COLO668 (cell line): ENCODE data around the gene SWAP70.
A peak's percentile ranks its signal among the peaks of the same experiment; 100 is the strongest.

Source experiments
- DNase-seq: peaks from one replicate; lab custom pipeline; 2025; ENCODE audit not compliant: unreplicated experiment; lab: John Stamatoyannopoulos, UW

SWAP70 gene

DNA sequence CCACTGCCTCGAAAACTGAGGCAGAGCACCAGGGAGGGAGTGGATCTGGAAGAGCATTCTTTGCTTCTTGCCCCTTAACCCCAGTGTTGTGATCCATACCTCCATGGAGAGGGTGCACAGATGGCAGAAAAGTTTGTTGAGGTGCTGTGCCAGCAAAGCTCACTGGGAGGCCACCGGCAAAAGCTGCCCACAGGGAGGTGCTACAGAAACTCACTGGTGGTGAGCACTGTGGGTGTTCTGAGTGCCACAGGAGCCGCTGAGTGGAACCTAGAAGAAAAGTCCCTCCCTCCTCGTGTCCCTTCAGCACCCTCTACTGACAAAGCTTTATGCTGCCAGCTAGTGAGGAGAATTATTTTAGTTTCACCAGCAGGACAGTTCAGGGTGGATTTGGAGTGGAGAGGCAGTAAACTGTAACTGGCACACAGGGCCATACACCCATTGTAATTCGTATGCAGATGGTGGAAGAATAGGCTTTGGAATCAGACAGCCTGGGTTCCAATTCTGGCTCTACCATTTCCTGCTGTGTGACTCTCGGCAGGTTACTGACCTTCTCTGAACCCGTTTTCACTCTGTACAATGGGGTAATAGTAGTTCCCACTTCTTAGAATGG, 84.6 kb downstream of the SWAP70 start:
- DNase-seq: peak; percentile 33

DNA sequence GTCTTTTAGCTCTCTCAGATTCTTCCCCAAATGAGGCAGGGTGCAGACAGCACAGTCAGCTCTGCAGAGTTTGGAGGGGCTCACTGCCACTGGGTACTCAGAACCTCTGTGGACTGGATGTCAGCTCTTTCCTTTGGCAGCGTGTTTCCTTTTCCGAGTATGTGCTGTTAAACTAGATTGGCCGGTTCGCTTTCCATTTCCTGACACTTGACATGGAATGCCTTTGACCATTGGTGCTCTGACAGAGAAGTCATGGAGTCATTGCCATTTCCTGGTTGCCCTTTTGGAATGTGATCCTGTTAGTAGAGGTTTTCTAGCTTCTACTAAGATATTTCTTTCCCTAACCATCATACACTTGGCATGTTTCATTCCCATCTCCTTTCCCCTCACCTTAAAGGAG, 86.7 kb downstream of the SWAP70 start:
- no peak for DNase-seq

DNA sequence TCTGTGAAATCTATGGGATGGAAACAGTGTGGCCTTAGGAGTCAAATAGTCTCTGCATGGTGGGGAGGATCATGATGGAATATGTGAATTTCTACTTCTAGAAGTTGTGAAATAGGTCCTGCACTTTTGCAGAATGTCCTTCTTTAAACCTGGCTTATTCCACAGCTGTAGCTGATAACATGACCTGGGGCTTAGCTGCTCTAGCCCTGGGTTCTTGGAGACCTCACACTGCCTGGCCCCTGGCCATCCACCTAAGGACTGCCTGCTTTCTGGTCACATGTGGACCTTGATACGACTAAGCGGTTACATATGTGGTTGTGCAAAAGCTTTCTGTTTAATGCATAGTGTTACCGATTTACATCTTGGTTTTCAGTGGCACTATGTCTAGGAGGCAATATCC, 88.2 kb downstream of the SWAP70 start:
- no peak for DNase-seq

DNA sequence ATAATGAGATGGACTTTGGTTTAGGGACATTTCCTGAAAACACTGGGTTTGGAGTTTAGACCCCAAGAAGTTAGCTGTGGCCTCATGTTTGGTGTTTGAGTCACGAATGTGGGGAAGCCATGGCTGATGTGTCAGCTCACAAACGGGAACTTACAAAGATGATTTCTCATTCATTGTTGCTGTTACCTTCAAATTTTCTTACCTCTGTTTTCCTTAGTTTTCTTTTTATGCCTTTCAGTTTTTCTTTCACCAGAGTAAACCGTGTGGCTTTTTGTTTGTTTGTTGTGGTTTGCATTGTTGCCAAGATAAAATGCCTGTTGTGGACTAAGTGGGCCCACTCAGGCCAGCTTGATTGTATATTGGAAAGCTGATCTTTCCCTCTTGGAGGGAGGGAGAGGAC, 89.1 kb downstream of the SWAP70 start:
- no peak for DNase-seq

DNA sequence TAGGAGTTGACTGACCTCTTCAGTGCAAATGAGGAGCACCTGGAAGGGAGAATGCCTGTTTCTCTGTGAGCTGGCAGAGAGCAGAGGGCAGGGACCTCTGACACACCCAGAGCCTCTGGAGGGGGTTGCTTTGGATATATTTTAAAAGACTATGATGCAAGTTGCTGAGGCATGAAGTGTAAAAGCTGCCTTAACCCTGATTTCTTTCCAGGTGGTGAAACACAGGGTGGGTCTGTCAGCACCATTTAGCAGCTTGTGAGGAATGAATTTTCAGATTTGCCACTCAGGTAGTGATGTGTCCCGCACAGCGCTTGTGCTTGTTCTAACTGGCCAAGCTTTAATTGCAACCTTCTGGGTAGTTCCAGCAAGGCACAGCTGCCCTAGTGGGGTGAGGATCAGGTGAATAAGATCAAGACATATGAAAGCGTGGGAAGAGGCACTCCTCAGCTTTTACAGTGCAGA, 90.2 kb downstream of the SWAP70 start:
- DNase-seq: no peak

DNA sequence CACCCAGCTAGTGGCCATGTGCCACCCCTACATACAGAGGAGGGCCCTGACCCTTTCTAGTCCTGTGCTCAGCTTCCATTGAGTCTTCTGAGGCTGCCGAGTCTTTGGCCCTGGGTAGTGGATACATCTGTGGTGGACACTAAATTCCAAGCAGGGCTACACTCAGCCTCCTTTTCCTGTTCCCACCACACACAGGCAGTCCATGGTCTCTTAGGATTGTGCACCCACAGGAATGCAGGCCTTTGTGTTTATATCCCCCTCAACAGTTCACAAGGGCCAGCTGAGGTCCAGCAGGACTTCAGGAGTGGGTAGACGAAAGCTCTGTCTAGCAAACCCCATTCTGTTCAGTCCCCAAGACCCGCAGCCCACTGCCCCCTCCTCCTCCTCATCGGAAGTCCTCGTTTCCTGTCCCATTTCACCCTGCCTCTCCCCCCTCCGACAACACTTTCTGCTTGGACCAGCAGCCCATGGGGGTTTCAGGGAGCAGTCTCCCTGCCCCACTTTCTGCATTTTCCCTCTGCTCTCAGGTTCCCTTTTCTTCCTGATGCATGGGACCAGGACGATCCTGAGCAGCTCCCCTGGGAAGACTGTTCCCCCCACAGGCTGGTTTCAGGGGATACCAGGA, 91.8 kb downstream of the SWAP70 start:
- no peak for DNase-seq

DNA sequence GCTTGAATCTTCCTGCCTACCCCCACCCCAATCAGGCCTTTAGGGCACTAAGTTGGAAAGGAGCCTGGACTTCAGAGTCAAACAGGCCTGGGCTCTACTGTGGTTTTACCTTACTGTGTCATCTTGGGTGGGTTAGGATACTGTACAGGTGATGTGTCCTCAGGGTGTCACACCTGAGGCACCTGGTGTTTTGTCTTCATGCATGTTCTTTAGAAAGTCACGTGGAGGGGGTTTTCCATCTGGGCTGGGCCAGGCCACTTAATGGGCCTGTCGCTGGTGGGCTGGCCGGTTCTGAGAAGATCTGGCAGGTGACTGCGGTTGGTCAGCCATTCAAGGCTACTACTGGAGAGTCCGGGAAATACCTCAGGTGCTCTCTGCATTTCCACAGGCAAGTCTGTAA, 92.6 kb downstream of the SWAP70 start:
- peak; percentile 21 for DNase-seq

DNA sequence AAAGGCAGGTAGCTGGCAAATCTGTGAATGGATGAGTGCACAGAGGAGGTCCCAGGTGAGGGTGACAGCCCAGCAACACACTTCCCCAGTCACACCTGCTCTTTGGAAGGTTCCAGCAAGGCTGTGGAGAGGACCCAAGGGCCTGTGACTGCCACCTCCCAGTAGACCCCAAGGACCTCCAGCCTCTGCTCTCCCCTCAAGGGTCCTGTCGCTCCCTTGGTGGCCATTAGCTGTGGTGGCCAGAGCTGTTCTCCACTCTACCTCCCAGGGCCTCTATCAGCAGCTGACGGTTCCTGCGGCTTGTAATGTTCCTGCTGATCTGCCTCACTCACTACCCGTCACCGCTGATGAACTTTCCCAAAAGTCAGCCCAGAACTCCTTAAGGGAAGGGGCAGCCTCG, 93.0 kb downstream of the SWAP70 start:
- DNase-seq: no peak

DNA sequence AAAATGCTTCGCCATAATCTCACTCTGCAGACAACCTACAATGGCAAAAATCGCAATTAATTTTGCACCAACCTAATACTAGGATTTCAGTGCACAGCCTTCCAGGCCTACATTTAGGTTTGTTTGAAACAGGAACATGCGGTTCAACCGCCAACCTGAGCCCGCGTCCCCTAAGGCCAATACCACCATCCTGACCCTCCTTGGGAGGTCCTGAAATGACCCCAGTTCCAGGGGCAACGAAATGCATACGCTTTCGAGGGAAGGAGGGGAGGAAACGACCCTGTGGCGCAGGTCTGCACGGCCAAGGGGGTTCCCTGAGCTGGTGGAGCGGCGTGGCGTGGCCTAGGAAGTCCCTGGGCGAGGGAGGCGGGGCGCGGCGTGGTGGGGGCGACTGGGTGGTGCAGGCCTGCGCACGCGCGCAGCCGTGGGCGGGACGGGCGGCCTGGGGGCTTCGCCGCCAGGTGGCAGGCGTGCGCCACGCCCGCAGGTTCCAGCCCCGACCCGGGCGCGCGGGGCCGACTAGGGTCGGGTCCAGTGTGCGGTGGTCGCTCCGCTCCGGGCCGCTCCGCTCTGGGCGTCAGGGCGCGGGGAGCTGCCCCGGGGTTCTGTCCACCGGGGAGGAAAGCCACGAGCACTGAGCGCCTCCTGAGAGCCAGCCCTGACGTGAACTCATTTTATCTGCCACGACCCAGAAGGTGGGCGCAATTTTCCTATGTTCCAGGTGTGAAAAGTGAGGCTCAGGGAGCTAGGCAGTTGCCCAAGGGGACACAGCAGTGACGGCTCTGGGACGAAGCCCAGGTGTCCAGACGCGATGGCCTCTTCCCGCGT, 94.1 kb downstream of the SWAP70 start:
- peak; percentile 90 for DNase-seq

DNA sequence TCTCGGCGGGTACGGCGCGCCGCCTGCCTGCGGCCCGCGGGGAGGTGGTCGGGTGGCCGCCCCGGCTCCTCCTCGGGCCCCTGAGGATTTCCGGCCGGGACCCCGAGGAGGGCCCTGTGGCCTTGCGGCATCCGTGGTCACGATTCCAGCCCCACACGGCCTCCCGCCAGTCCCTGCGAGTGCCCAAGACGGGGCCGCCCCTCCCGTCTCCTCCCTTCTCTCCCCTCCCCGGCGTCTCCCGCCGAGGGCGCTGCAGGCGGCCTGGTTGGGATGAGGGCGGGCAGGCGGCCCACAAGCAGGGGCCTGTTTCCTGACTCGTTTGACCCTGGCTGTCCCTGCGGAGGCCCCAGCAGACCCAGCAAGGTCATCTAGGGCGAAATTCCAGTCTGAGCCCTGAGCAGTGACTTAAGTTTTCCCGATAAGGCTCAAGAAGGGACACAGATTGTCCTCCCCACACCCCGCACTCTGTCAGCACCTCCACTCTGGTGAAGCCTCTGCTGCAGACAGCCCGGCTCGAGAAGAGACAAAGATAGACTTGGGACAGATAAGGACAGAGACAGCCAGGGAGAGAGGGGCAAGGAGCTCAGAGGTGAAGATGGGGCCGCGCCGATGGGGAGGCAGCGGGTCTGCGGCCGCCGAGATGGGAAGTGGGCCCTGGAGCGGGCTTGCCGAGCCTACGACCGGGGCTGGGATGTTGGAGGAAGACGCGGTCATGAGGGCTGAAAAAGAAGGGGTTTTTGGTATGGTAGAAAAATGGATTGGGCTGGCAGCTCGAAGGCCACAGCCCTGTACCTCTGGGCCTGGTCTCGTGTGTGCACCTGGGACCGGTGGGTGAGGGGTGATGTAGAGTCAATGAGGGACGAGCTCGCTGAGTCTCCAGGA, 95.0 kb downstream of the SWAP70 start:
- peak; percentile 79 for DNase-seq

DNA sequence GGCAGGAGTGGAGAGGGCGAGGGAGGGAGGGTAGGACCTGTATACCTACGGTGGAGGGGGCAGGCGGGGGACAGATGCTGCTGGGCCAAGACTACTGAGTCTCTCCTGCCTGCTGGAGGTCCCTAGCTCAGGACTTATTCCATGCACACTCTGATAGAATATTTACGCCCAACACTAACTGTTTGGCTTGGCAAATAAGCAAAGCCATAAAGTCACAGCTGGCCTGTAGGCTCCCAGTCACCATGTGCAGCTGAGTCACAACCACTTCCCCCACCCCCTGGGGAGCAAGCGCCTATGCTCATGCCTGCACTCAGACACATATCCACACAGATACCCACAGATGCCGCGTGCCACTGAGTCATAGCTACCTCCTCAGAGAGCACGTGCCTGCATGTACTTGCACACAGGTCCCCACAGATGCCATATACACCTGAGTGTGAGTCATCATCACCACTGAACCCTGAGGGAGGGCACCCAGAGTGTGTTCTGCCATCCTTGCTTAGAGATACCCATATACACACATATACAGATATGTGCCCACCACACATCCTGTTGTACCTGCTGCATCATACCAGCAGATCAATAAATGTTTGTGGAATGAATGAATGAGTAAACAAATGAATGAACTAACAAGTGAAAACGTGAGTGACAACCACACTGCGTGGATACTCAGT, 95.8 kb downstream of the SWAP70 start:
- peak; percentile 96 for DNase-seq

DNA sequence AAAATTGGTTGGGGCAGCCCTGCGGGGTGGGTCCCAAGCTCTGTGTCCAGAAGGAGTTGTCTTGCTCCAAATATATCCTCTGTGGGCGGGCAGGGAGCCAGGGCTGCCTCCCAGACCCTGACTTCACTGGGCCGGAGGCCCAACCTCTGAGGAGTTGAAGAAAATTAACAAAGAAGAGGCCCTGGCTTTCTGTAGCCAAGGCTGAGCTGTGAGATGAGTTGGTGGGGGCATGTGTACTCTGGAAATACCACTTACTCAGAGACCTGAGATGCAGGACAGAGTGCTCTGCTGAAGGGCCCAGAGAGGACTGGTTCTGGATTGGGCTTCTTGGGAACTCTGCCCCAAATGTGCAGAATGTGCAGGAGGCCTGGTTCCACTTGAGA, 96.3 kb downstream of the SWAP70 start:
- no peak for DNase-seq

DNA sequence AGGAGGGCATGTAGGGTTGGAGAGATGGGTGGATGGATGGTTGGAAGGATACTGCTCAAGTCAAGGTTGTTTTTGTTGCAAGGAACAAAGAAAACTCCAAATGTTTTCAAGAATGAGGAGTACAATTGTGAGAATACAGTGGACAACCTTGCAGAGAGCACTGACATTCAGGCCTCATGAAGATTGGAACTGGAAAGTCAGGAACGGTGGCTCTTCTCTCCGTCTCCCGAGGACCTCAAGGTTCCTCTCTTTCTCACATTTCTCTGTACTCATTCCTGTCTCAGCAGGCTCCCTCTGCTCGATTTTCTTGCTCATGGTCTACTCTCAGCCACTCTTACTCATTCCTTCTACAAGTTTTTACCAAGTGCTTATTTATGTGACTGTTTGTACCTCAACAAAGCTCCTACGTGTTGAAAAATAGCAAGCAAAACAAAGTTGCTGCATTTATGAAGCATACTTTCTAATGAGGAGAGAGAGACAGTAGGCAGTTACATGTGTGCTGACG, 97.6 kb downstream of the SWAP70 start:
- DNase-seq: no peak

DNA sequence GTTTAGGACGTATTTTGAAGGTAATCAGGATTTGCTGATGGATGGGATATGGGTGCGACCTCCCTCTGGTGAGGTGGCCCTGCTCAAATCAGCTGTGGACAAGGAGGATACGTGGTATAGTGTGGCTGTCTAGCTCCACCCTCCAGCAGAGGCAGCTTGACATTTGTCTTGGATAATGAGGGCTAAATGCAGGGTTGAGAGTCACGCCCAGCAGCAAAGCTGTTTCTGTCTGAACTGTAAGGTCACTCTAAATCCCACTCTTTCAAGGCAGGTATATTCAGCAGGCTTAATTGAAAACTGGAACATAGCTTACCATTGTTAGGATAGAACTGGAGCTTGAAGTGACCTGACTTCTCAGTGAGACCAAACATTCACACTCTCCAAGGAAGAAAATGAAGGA, 98.7 kb downstream of the SWAP70 start:
- DNase-seq: no peak

DNA sequence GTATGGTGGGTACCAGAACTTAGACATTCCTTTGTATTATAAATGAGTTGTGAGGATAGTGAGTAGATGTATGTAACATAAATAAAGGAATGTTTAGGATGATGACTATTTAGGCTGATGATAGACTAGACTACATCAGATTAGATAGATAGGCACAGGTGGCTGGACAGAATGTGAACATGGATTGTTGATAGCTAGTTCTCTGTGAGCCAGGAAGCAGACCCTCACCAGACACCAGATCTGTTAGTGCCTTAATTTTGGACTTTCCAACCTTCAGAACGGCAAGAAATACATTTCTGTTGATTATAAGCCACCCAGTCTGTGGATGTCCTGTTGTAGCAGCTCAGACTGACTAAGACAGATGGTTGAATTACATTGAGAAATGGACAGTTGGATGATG, 99.4 kb downstream of the SWAP70 start:
- DNase-seq: no peak

DNA sequence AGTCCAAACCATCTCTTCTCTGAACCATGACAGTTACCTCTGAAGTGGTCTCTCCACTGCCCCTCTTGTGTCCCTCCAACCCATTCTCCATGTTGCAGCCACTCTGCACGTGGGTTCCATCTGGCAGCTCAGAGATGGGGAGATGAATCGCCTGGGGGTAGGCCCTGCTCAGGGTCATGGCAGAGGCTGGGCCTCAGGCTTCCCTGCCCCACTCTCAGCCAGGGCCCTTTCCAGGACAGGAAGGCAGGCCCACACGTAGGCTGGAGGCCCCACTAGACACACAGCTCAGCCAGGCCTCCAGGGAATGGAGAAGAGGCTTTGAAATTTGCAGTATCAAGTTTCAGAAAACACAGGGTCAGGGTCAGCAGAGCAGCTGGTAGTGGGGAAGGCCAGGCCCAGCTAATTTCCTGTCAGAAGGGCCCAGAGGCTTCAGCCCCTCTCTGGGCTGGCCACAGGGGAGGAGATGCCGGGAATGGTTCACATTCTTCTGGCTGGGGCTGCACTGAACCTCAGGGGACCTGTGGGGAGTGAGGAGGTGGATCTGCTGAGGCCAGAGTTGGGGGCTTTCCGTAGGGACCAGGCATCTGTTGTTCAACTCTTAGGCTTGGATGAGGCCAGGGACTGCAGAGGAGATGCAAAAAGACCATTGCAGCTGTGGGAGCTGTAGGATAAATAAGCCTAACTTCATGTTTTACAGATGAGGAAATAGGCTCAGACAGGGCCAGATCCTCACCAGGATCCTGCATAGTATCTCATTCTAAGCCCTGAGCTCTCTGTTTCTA, 101.6 kb downstream of the SWAP70 start:
- peak; percentile 53 for DNase-seq

DNA sequence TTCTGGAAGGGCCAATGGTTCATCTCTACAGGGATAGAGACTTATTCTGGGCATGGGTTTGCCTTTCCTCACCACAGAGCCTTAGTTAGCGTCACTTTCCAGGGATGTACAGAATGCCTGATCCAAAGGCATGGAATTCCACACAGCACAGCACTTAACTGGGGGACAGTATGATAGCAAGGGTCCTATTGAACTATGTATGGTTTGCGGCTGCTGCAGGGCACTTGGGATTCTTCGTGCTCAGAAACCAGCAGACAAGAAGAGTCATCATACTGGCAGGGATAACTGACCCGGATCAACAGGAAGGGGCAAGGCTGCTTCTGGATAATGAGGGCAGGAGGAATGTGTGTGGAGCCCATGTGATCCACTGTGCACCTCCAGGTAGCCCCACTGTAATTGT, 105.7 kb downstream of the SWAP70 start:
- DNase-seq: no peak

DNA sequence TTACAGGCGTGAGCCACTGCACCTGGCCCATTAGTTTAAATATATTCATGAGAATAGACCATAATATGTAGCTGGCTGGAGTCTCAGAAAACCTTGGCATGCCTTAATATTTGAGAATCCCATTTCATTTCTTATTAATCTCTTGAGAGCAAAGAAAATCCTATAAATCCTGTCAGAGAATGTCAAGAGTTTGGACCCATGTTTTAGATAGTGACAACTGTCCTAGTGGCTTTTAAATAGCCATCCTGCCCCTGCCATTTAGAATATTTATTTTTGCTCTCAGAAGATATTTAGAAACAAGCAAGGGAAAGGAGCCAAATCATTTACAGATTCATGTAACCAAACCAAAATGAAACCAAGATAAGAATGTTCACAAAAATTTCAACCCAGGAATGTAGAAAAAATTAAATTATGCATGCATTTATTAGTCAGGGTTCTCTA, 107.2 kb downstream of the SWAP70 start:
- no peak for DNase-seq

DNA sequence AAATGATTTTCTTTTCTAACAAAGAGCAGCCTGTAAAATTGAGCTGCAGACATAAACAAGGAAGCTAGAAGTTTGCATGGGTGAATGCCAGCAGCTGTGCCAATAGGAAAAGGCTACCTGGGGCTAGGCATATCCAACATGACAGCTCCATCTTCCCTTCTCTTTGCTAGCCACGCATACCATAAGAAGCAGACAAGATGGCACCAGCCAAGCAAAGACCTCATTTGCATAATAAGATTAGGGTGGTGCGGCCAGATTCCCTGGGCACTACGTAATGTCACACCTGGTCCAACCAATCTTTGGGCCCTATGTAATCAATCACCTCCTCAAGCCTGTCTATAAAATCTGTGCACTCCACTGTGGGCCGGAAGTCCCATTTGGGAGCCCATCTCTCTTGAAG, 108.3 kb downstream of the SWAP70 start:
- no peak for DNase-seq

DNA sequence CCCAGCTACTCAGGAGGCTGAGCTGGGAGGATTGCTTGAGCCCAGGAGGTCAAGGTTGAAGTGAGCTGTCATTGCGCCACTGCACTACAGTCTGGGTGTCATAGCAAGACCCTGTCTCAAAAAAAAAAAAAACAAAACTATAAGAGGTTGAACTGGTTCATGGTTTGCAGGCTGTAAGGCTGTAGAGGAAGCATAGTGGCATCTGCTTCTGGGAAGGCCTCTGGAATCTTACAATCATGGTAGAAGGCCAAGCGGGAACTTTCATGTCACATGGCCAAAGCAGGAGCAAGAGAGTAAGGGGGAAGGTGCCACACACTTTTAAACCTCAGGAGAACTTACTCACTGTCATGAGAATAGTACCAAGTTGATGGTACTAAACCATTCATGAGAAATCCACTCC, 109.6 kb downstream of the SWAP70 start:
- DNase-seq: no peak
